Naive thymus-derived CD4-positive, alpha-beta T cell (primary cell): ENCODE measurements around the gene CLASP1. TPM values are rescaled to one million over a fixed set of nuclear protein-coding genes. Genes with fewer than 3 reads are reported as not detected.

ENCODE experiments used
- ATAC-seq: fragments of 150-1000 bp; cut with Tn5 transposase; 2 replicates; pipeline ENCODE4 v1.10.0; 2021; ENCODE audit warnings: mild to moderate bottlenecking, moderate library complexity
- CTCF ChIA-PET: fragments of 350-600 bp; sonication (Branson Sonifier 250); formaldehyde crosslinking; loops from one replicate; lab custom pipeline; 2021; ENCODE audit warnings: antibody characterized with exemption; lab: Charles Lee
- POLR2A ChIA-PET: fragments of 350-600 bp; sonication (Branson Sonifier 250); formaldehyde crosslinking; loops from one replicate; lab custom pipeline; 2021; ENCODE audit warnings: antibody characterized with exemption, inconsistent platforms; lab: Charles Lee
- DNase-seq, 9 donors: peaks; one replicate each; pipeline versions ENCODE4 v3.0.0 to v3.0.0-alpha.2; 2020 to 2022; ENCODE audit warnings: mixed read lengths in 1 of 9
- H3K27ac ChIP-seq: one replicate; pipeline ENCODE4 v1.7.0; 2013; ENCODE audit warnings: mild to moderate bottlenecking, low read depth, low read length, moderate library complexity
- H3K27me3 ChIP-seq, 2 donors: one replicate each; pipeline ENCODE4 v1.7.0; 2013; ENCODE audit warnings: low read length in 2 of 2, mild to moderate bottlenecking in 2 of 2, moderate library complexity in 2 of 2; ENCODE audit not compliant: control insufficient read depth in 2 of 2, insufficient read depth in 2 of 2
- H3K36me3 ChIP-seq, 3 experiments: 1 replicate in 2 of 3; 2 replicates in 1 of 3; pipeline ENCODE4 v1.7.0; 2013; ENCODE audit warnings: low read length in 3 of 3, mild to moderate bottlenecking in 3 of 3, moderate library complexity in 1 of 3; ENCODE audit not compliant: insufficient read depth in 3 of 3, control insufficient read depth in 2 of 3
- H3K4me1 ChIP-seq, 2 donors: one replicate each; pipeline ENCODE4 v1.7.0; 2013; ENCODE audit warnings: low read length in 2 of 2, mild to moderate bottlenecking in 2 of 2, moderate library complexity in 1 of 2; ENCODE audit not compliant: control insufficient read depth in 2 of 2, insufficient read depth in 2 of 2
- H3K4me3 ChIP-seq: 2 replicates; pipeline ENCODE4 v1.7.0; 2013; ENCODE audit warnings: mild to moderate bottlenecking, low read length
- H3K9me3 ChIP-seq, 3 experiments: 1 replicate in 2 of 3; 2 replicates in 1 of 3; pipeline ENCODE4 v1.7.0; 2013; ENCODE audit warnings: low read length in 3 of 3; ENCODE audit not compliant: control insufficient read depth in 2 of 3
- H3K27ac Mint-ChIP-seq, 9 donors: one replicate each; pipeline ENCODE4 v1.8.0; 2020 to 2022; ENCODE audit warnings: mixed read lengths in 9 of 9, mild to moderate bottlenecking in 8 of 9, moderate library complexity in 5 of 9, inconsistent platforms in 2 of 9
- H3K27me3 Mint-ChIP-seq, 5 donors: one replicate each; pipeline ENCODE4 v1.8.0; 2021 to 2022; ENCODE audit warnings: mixed read lengths in 5 of 5, mild to moderate bottlenecking in 1 of 5
- H3K36me3 Mint-ChIP-seq, 5 donors: one replicate each; pipeline ENCODE4 v1.8.0; 2020 to 2022; ENCODE audit warnings: mixed read lengths in 5 of 5, mild to moderate bottlenecking in 3 of 5, inconsistent platforms in 1 of 5
- H3K4me1 Mint-ChIP-seq, 7 donors: one replicate each; pipeline ENCODE4 v1.8.0; 2020 to 2022; ENCODE audit warnings: mixed read lengths in 7 of 7, mild to moderate bottlenecking in 3 of 7, inconsistent platforms in 1 of 7
- H3K4me3 Mint-ChIP-seq, 10 donors: one replicate each; pipeline ENCODE4 v1.8.0; 2020 to 2022; ENCODE audit warnings: mild to moderate bottlenecking in 10 of 10, mixed read lengths in 10 of 10, moderate library complexity in 6 of 10, inconsistent platforms in 2 of 10
- H3K9me3 Mint-ChIP-seq, 11 donors: one replicate each; pipeline ENCODE4 v1.8.0; 2020 to 2022; ENCODE audit warnings: mixed read lengths in 11 of 11, mild to moderate bottlenecking in 4 of 11, inconsistent platforms in 1 of 11, moderate library complexity in 1 of 11
- intact Hi-C, 2 donors: fragments of 100-400 bp; cut with micrococcal nuclease; formaldehyde crosslinking; loops; one replicate each; pipeline ENCODE4 v1.15.1; 2023
- polyA plus RNA-seq, 2 donors: library from polyadenylated mRNA; unstranded; fragments of 300-500 nt; fragmentation: Illumina TruSeq; gene quantifications; one replicate each; pipeline ENCODE4 v1.2.3, GENCODE V29; 2021
- total RNA-seq, 6 experiments: library from RNA in 5 of 6; stranded (reverse) in 5 of 6; gene quantifications; 1 replicate in 5 of 6; 2 replicates in 1 of 6; pipeline ENCODE4 v1.2.3 and lab custom pipeline; 2021 to 2026

Gene CLASP1
- total and polyA plus RNA-seq, 7 experiments from 2014 or later = 13.8 to 76.3 (median 61.6) TPM

- POLR2A ChIA-PET = interaction anchor here (0.6 to 1.5 kb wide), 2 partner anchors 53 to 122 kb away, joined by 4 to 5 read pairs; no protein-coding TSS in a partner anchor
- H3K27me3 Mint-ChIP-seq = no peaks in the 10 kb centered on the region
- no peaks in the 10 kb centered on the region for H3K9me3 ChIP-seq
- CTCF ChIA-PET = interaction anchor here (0.9 kb wide), 1 partner anchor 142 kb away, joined by 3 read pairs; no protein-coding TSS in a partner anchor
- H3K27ac ChIP-seq = peak overlapping the region; percentile 55
- H3K4me1 ChIP-seq = peaks cover 9 to 14% of the 10 kb centered on the region in 2 donors
- no peaks in the 10 kb centered on the region for H3K27me3 ChIP-seq
- no peaks in the 10 kb centered on the region for H3K9me3 Mint-ChIP-seq
- no peak overlapping the region for H3K4me3 ChIP-seq
- H3K4me3 Mint-ChIP-seq = peak overlapping the region; percentile 51 to 90 (median 77)
- peaks cover 30 to 66% (median 59%) of the 10 kb centered on the region in 7 donors for H3K4me1 Mint-ChIP-seq
- DNase-seq = peak in 4 of 9 donors; percentile 9 to 17 (median 14)
- intact Hi-C loops = loop anchor here (1.0 to 5.0 kb wide), 7 partner anchors 20 to 140 kb away; partner anchors contain the start of genes RNU4ATAC (in 2 of the 2), CLASP1 (in 1 of the 2) and NIFK (in 1 of the 2)
- no peaks in the 10 kb centered on the region for H3K36me3 ChIP-seq
- H3K27ac Mint-ChIP-seq = peak overlapping the region; percentile 33 to 96 (median 83)
- H3K36me3 Mint-ChIP-seq = peaks cover 0 to 8% (median 7%) of the 10 kb centered on the region in 5 donors
- ATAC-seq = peak; percentile 95
These were observed 52.8 kb downstream of the CLASP1 start for GRCh38 chr2:121596221-121597080.

GRCh38 chr2:121595012-121595891 lies 54.0 kb downstream of the CLASP1 start:
- no peaks in the 10 kb centered on the region for H3K36me3 ChIP-seq
- H3K36me3 Mint-ChIP-seq = peaks cover 0 to 8% (median 0%) of the 10 kb centered on the region in 5 donors
- H3K27me3 ChIP-seq = no peaks in the 10 kb centered on the region
- H3K4me3 ChIP-seq = no peak overlapping the region
- intact Hi-C loops = loop anchor here in 1 of 2 donors (5.0 kb wide), 1 partner anchor 37 kb away; no protein-coding TSS in a partner anchor
- no peak for DNase-seq
- no peaks in the 10 kb centered on the region for H3K9me3 Mint-ChIP-seq
- no peak for ATAC-seq
- H3K27ac ChIP-seq = no peak overlapping the region
- H3K4me1 Mint-ChIP-seq = peaks cover 23 to 58% (median 51%) of the 10 kb centered on the region in 7 donors
- peak overlapping the region; percentile 10 to 96 (median 77) for H3K27ac Mint-ChIP-seq
- H3K4me3 Mint-ChIP-seq = peak overlapping the region in 3 of 10 donors; percentile 75 to 90 (median 75)
- H3K27me3 Mint-ChIP-seq = no peaks in the 10 kb centered on the region
- H3K9me3 ChIP-seq = no peaks in the 10 kb centered on the region
- peaks cover 6 to 14% of the 10 kb centered on the region in 2 donors for H3K4me1 ChIP-seq
- POLR2A ChIA-PET = no interaction called here
- CTCF ChIA-PET = no interaction called here

DNA sequence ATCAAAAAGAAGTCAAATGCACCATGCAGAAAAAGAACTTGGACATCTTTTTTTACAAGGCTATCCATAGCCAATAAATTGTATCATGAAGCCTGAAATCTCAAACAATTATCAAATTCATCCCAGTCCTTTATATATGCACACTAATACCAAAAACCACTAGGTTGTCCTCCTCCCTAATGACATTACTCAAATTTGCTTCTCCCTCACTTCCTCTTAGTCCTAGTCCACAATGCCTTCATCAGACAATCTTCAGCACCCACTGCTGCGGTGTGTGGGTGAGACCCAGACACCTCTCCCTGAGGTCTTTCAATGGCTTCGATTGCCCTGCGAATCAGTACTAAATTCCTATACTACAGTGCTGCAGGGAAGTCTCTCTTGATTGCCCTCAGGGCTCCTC lies 58.1 kb downstream of the CLASP1 start:
- H3K36me3 ChIP-seq = peaks cover 0 to 5% (median 0%) of the 10 kb centered on the region in 3 experiments
- H3K27me3 ChIP-seq = no peaks in the 10 kb centered on the region
- no peak overlapping the region for H3K4me3 ChIP-seq
- Mint-ChIP-seq H3K4me3 (no peak overlapping the region), H3K4me1 (peaks cover 18 to 42% (median 38%) of the 10 kb centered on the region in 7 donors), H3K27ac (peak overlapping the region in 2 of 9 donors; percentile 7 to 13), H3K9me3 (no peaks in the 10 kb centered on the region), H3K27me3 (no peaks in the 10 kb centered on the region), H3K36me3 (peaks cover 0 to 16% (median 12%) of the 10 kb centered on the region in 5 donors)
- no peak overlapping the region for H3K27ac ChIP-seq
- ATAC-seq = peak; percentile 24
- CTCF ChIA-PET = no interaction called here
- H3K9me3 ChIP-seq = no peaks in the 10 kb centered on the region
- no peak for DNase-seq
- POLR2A ChIA-PET = no interaction called here
- intact Hi-C loops = no loop called here
- H3K4me1 ChIP-seq = peaks cover 0 to 7% of the 10 kb centered on the region in 2 donors

GRCh38 chr2:121588357-121588756 lies 60.9 kb downstream of the CLASP1 start:
- Histone ChIP-seq H3K36me3 (peaks cover 0 to 5% (median 0%) of the 10 kb centered on the region in 3 experiments), H3K27me3 (no peaks in the 10 kb centered on the region), H3K9me3 (no peaks in the 10 kb centered on the region), H3K27ac (no peak overlapping the region), H3K4me3 (no peak overlapping the region), H3K4me1 (no peaks in the 10 kb centered on the region)
- Mint-ChIP-seq H3K27ac (no peak overlapping the region), H3K27me3 (no peaks in the 10 kb centered on the region), H3K4me1 (peaks cover 22 to 39% (median 35%) of the 10 kb centered on the region in 7 donors), H3K9me3 (no peaks in the 10 kb centered on the region), H3K4me3 (no peak overlapping the region), H3K36me3 (peaks cover 0 to 28% (median 13%) of the 10 kb centered on the region in 5 donors)
- intact Hi-C loops = no loop called here
- DNase-seq (no peak), ATAC-seq (no peak)
- CTCF ChIA-PET = interaction anchor here (0.6 kb wide), 1 partner anchor 51 kb away, joined by 5 read pairs; no protein-coding TSS in a partner anchor
- POLR2A ChIA-PET = no interaction called here

GRCh38 chr2:121587131-121587530 lies 62.1 kb downstream of the CLASP1 start:
- Mint-ChIP-seq H3K36me3 (peaks cover 0 to 34% (median 13%) of the 10 kb centered on the region in 5 donors), H3K4me1 (peaks cover 25 to 47% (median 43%) of the 10 kb centered on the region in 7 donors), H3K27ac (no peak overlapping the region), H3K27me3 (no peaks in the 10 kb centered on the region), H3K4me3 (no peak overlapping the region), H3K9me3 (peaks cover 0 to 1% (median 0%) of the 10 kb centered on the region in 11 donors)
- DNase-seq = no peak
- no peak for ATAC-seq
- ChIA-PET CTCF (no interaction called here), POLR2A (no interaction called here)
- Histone ChIP-seq H3K9me3 (no peaks in the 10 kb centered on the region), H3K36me3 (peaks cover 0 to 5% (median 0%) of the 10 kb centered on the region in 3 experiments), H3K4me1 (no peaks in the 10 kb centered on the region), H3K4me3 (no peak overlapping the region), H3K27me3 (no peaks in the 10 kb centered on the region), H3K27ac (no peak overlapping the region)
- intact Hi-C loops = no loop called here

DNA sequence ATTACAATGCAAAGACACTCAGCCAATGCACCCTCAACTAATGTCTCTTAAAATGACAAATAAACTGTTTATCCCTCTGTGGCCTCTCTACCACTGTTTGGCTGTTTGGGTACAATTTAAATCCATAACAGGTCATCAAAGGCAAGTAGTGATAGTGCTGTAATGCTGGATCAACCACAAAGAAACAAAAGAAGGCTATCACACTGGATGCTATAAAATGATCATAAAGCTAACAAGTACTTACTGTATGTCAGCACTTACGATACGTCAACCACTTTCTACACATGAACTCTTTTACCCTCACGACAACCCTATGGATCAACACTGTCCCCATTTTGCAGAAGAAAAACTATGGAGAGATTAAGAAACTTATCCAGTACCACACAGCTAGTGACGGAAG lies 64.5 kb downstream of the CLASP1 start:
- Histone ChIP-seq H3K27ac (no peak overlapping the region), H3K4me3 (no peak overlapping the region), H3K27me3 (no peaks in the 10 kb centered on the region), H3K36me3 (peaks cover 0 to 5% (median 0%) of the 10 kb centered on the region in 3 experiments), H3K4me1 (no peaks in the 10 kb centered on the region), H3K9me3 (no peaks in the 10 kb centered on the region)
- Mint-ChIP-seq H3K27me3 (no peaks in the 10 kb centered on the region), H3K9me3 (peaks cover 0 to 2% (median 0%) of the 10 kb centered on the region in 11 donors), H3K4me3 (no peak overlapping the region), H3K4me1 (peaks cover 20 to 52% (median 44%) of the 10 kb centered on the region in 7 donors), H3K36me3 (peaks cover 0 to 33% (median 9%) of the 10 kb centered on the region in 5 donors), H3K27ac (no peak overlapping the region)
- POLR2A ChIA-PET = no interaction called here
- no peak for DNase-seq
- no peak for ATAC-seq
- CTCF ChIA-PET = no interaction called here
- intact Hi-C loops = no loop called here
